ENCODE measurements around the gene PHKA1.

GRCh38 chrX:72705111-72705510 is 9.0 kb downstream of the PHKA1 start:
- TF ChIP-seq EZH2 (IDR thresholded peaks at IDR 0.05; ENCODE audit: borderline replicate concordance) (no peak), CTCF (IDR thresholded peaks at IDR 0.05; ENCODE audit: poor library complexity) (no peak)

Measured in hepatocyte (in vitro differentiated cells).